HepG2 (cell line): ENCODE measurements around the gene PPIL6. TPM values are rescaled to one million over a fixed set of nuclear protein-coding genes. Genes with fewer than 3 reads are reported as not detected.

Experiments
- CENPBD1 ChIP-seq: sonication (generic); formaldehyde crosslinking; IDR thresholded peaks from 2 replicates; pipeline ENCODE4 v1.8.0; 2022; ENCODE audit warnings: missing genetic modification reagents, low read depth, mild to moderate bottlenecking, borderline replicate concordance
- JUND ChIP-seq: sonication (generic); formaldehyde crosslinking; IDR thresholded peaks from 2 replicates; pipeline ENCODE4 v1.8.0; 2022; ENCODE audit warnings: mild to moderate bottlenecking, missing genetic modification reagents
- PLRG1 ChIP-seq: fragments of 450-650 bp; conservative IDR thresholded peaks from 2 replicates; pipeline ENCODE4 v1.6.1; 2016
- PRDM10 ChIP-seq: sonication (generic); formaldehyde crosslinking; IDR thresholded peaks from 2 replicates; pipeline ENCODE4 v1.4.0; 2020; ENCODE audit warnings: low read depth, missing genetic modification reagents
- PTBP1 ChIP-seq: fragments of 200-400 bp; formaldehyde crosslinking; IDR thresholded peaks from 2 replicates; pipeline ENCODE4 v1.6.1; 2018; ENCODE audit warnings: low read length, low read depth; ENCODE audit not compliant: poor library complexity, severe bottlenecking
- SNAI1 ChIP-seq: sonication (generic); formaldehyde crosslinking; IDR thresholded peaks from 2 replicates; pipeline ENCODE4 v1.5.0; 2020; ENCODE audit warnings: mild to moderate bottlenecking, missing genetic modification reagents, borderline replicate concordance
- SNRNP70 ChIP-seq: fragments of 200-400 bp; formaldehyde crosslinking; IDR thresholded peaks from 2 replicates; pipeline ENCODE4 v1.6.1; 2017; ENCODE audit warnings: mild to moderate bottlenecking, low read depth, low read length, moderate library complexity
- TEAD3 ChIP-seq: optimal IDR thresholded peaks from 2 replicates; pipeline ENCODE3; 2016; ENCODE audit warnings: borderline replicate concordance
- TP53 ChIP-seq: sonication (generic); formaldehyde crosslinking; conservative IDR thresholded peaks from 2 replicates; pipeline ENCODE4 v1.4.0; 2020; ENCODE audit warnings: missing genetic modification reagents
- U2AF1 ChIP-seq: fragments of 200-400 bp; formaldehyde crosslinking; optimal IDR thresholded peaks from 2 replicates; pipeline ENCODE3; 2017; ENCODE audit warnings: mild to moderate bottlenecking, low read depth, low read length
- ZBTB2 ChIP-seq: sonication (generic); formaldehyde crosslinking; IDR thresholded peaks from 2 replicates; pipeline ENCODE4 v1.8.0; 2022; ENCODE audit warnings: low read depth, missing genetic modification reagents
- ZNF235 ChIP-seq: sonication (generic); formaldehyde crosslinking; IDR thresholded peaks from 2 replicates; pipeline ENCODE4 v1.8.1; 2023; ENCODE audit warnings: mild to moderate bottlenecking, missing genetic modification reagents, borderline replicate concordance
- ZNF383 ChIP-seq: sonication (generic); formaldehyde crosslinking; IDR thresholded peaks from 2 replicates; pipeline ENCODE4 v1.4.0; 2020; ENCODE audit warnings: missing genetic modification reagents, mild to moderate bottlenecking, borderline replicate concordance
- ZNF737 ChIP-seq: sonication (generic); formaldehyde crosslinking; IDR thresholded peaks from 2 replicates; pipeline ENCODE4 v1.5.0; 2020; ENCODE audit warnings: missing genetic modification reagents, mild to moderate bottlenecking, borderline replicate concordance
- ZNF775 ChIP-seq: sonication (generic); formaldehyde crosslinking; IDR thresholded peaks from 2 replicates; pipeline ENCODE4 v1.4.0; 2020; ENCODE audit warnings: missing genetic modification reagents, mild to moderate bottlenecking, moderate library complexity, borderline replicate concordance
- polyA plus RNA-seq, 8 experiments: library from polyadenylated mRNA; depleted of rRNA in 3 of 8; stranded (reverse) in 7 of 8; unstranded in 1 of 8; fragments of >200 nt; fragmentation: Illumina TruSeq in 4 of 8; extraction: Trizol in 4 of 8; gene quantifications; 2 replicates each; pipeline versions ENCODE4 v1.2.1 to v1.2.3, GENCODE V29; 2011 to 2016; ENCODE audit warnings: low read depth in 4 of 8, missing spikeins in 1 of 8, mixed read lengths in 1 of 8; ENCODE audit not compliant: insufficient read depth in 1 of 8
- total RNA-seq, 5 experiments: library from RNA; depleted of rRNA; stranded (reverse); fragments of >200 nt; fragmentation: Illumina TruSeq; extraction: Trizol; gene quantifications; 2 replicates each; pipeline ENCODE4 v1.2.3, GENCODE V29; 2016; ENCODE audit warnings: low read depth in 1 of 5
- TF ChIP-seq, protein P1 (sequence below): sonication (generic); formaldehyde crosslinking; IDR thresholded peaks from 2 replicates; pipeline ENCODE4 v1.4.0; 2020; ENCODE audit warnings: mild to moderate bottlenecking, missing genetic modification reagents

Gene PPIL6
- total and polyA plus RNA-seq, 2 of the 13 experiments (the other 11 are each of a cell fraction or from before 2014, with no cell fraction given), result 0.22 to 0.46 TPM

- no peak for TF ChIP-seq PTBP1
- no peak for TF ChIP-seq SNRNP70
- TF ChIP-seq PRDM10, result peak; percentile 81; the same call in 1 of the 2 replicates
- TF ChIP-seq CENPBD1 (CRISPR knock-in tag), result no peak
- TF ChIP-seq TP53 (CRISPR knock-in tag), result 0 out of 2 replicates have a peak, but pooled peaks have one; percentile 65
- 0 out of 2 replicates have a peak, but pooled peaks have one; percentile 59 for TF ChIP-seq ZNF235 (CRISPR knock-in tag)
- TF ChIP-seq ZNF383, result no peak
- TF ChIP-seq U2AF1, result no peak
- no peak for TF ChIP-seq ZNF775 (CRISPR knock-in tag)
- TF ChIP-seq ZBTB2, result peak; percentile 28
- TF ChIP-seq, protein P1, sequence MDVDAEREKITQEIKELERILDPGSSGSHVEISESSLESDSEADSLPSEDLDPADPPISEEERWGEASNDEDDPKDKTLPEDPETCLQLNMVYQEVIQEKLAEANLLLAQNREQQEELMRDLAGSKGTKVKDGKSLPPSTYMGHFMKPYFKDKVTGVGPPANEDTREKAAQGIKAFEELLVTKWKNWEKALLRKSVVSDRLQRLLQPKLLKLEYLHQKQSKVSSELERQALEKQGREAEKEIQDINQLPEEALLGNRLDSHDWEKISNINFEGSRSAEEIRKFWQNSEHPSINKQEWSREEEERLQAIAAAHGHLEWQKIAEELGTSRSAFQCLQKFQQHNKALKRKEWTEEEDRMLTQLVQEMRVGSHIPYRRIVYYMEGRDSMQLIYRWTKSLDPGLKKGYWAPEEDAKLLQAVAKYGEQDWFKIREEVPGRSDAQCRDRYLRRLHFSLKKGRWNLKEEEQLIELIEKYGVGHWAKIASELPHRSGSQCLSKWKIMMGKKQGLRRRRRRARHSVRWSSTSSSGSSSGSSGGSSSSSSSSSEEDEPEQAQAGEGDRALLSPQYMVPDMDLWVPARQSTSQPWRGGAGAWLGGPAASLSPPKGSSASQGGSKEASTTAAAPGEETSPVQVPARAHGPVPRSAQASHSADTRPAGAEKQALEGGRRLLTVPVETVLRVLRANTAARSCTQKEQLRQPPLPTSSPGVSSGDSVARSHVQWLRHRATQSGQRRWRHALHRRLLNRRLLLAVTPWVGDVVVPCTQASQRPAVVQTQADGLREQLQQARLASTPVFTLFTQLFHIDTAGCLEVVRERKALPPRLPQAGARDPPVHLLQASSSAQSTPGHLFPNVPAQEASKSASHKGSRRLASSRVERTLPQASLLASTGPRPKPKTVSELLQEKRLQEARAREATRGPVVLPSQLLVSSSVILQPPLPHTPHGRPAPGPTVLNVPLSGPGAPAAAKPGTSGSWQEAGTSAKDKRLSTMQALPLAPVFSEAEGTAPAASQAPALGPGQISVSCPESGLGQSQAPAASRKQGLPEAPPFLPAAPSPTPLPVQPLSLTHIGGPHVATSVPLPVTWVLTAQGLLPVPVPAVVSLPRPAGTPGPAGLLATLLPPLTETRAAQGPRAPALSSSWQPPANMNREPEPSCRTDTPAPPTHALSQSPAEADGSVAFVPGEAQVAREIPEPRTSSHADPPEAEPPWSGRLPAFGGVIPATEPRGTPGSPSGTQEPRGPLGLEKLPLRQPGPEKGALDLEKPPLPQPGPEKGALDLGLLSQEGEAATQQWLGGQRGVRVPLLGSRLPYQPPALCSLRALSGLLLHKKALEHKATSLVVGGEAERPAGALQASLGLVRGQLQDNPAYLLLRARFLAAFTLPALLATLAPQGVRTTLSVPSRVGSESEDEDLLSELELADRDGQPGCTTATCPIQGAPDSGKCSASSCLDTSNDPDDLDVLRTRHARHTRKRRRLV (CRISPR knock-in tag), result no peak
- TF ChIP-seq TEAD3, result no peak
- no peak for TF ChIP-seq SNAI1
- TF ChIP-seq ZNF737 (CRISPR knock-in tag), result no peak
- no peak for TF ChIP-seq JUND (CRISPR knock-in tag)
- no peak for TF ChIP-seq PLRG1
Observed at GRCh38 chr6:109440331-109441068, at the start of gene PPIL6, which contains the start of gene SMPD2 (continued).
